Caco-2 (cell line): ENCODE results near the gene VIPR1. TPM values are rescaled to one million over a fixed set of nuclear protein-coding genes. Genes with fewer than 3 reads are reported as not detected.
A peak's percentile ranks its signal among the peaks of the same experiment; 100 is the strongest.

Source experiments
- BruUV-seq: library from RNA; stranded (reverse); fragments of 400-500 nt; replicated peaks from 2 replicates; lab custom pipeline; 2021; lab: Mats Ljungman, UMichigan
- CTCF ChIA-PET: fragments of 300-600 bp; sonication (Branson Sonifier 250); formaldehyde crosslinking; loops from one replicate; lab custom pipeline; 2022; ENCODE audit warnings: antibody characterized with exemption; lab: Charles Lee
- POLR2A ChIA-PET: fragments of 300-600 bp; sonication (Branson Sonifier 250); formaldehyde crosslinking; loops from one replicate; lab custom pipeline; 2022; ENCODE audit warnings: antibody characterized with exemption; lab: Charles Lee
- DNase-seq, 2 experiments: peaks; one replicate each; pipeline versions ENCODE4 v3.0.0 to v3.0.0-alpha.2; 2020 to 2022
- H3K27me3 ChIP-seq: replicated peaks from 2 replicates; pipeline ENCODE4 v1.6.0; 2011; ENCODE audit warnings: low read length; ENCODE audit not compliant: control insufficient read depth, insufficient read depth
- H3K36me3 ChIP-seq: 2 replicates; pipeline ENCODE4 v1.5.1; 2011; ENCODE audit warnings: low read length; ENCODE audit not compliant: control insufficient read depth, insufficient read depth
- H3K4me1 ChIP-seq: fragments of 250-450 bp; sonication (Bioruptor Pico); 2 replicates; pipeline ENCODE4 v1.5.1; 2020; ENCODE audit warnings: mild to moderate bottlenecking
- H3K4me3 ChIP-seq: 2 replicates; pipeline ENCODE4 v1.5.1; 2011; ENCODE audit warnings: low read depth, mild to moderate bottlenecking, control low read depth, low read length
- H3K9me3 ChIP-seq: fragments of 250-450 bp; sonication (Bioruptor Pico); 2 replicates; pipeline ENCODE4 v1.5.1; 2020; ENCODE audit warnings: mild to moderate bottlenecking, moderate library complexity
- H3K27ac Mint-ChIP-seq: one replicate; pipeline ENCODE4 v1.8.0; 2022; ENCODE audit warnings: mixed read lengths; ENCODE audit not compliant: unreplicated experiment
- H3K27me3 Mint-ChIP-seq: one replicate; pipeline ENCODE4 v1.8.0; 2022; ENCODE audit warnings: mixed read lengths; ENCODE audit not compliant: insufficient read depth, unreplicated experiment
- H3K36me3 Mint-ChIP-seq: one replicate; pipeline ENCODE4 v1.8.0; 2022; ENCODE audit warnings: mild to moderate bottlenecking, mixed read lengths; ENCODE audit not compliant: insufficient read depth, unreplicated experiment
- H3K4me1 Mint-ChIP-seq: one replicate; pipeline ENCODE4 v1.8.0; 2022; ENCODE audit warnings: low read depth, mixed read lengths; ENCODE audit not compliant: unreplicated experiment
- H3K4me3 Mint-ChIP-seq: one replicate; pipeline ENCODE4 v1.8.0; 2022; ENCODE audit warnings: mild to moderate bottlenecking, moderate library complexity, mixed read lengths; ENCODE audit not compliant: unreplicated experiment
- H3K9me3 Mint-ChIP-seq: one replicate; pipeline ENCODE4 v1.8.0; 2022; ENCODE audit warnings: mixed read lengths; ENCODE audit not compliant: unreplicated experiment
- intact Hi-C: fragments of 100-400 bp; cut with micrococcal nuclease; formaldehyde crosslinking; loops from one replicate; pipeline ENCODE4 v1.10.0; 2022; ENCODE audit not compliant: unreplicated experiment
- total RNA-seq: library from RNA; stranded (reverse); gene quantifications from 2 replicates; pipeline ENCODE4 v1.2.3, GENCODE V29; 2022
- TF ChIP-seq, protein P1 (sequence below), 2 experiments: fragments of 200-600 bp in 1 of 2; IDR thresholded peaks; 1 replicate in 1 of 2; 2 replicates in 1 of 2; pipeline versions ENCODE4 v1.5.1 to v1.8.0; 2011 to 2022; ENCODE audit warnings: antibody characterized with exemption in 1 of 2, control low read depth in 1 of 2, inconsistent platforms in 1 of 2, low read depth in 1 of 2, low read length in 1 of 2, mild to moderate bottlenecking in 1 of 2, moderate library complexity in 1 of 2; ENCODE audit not compliant: insufficient read depth in 1 of 2, severe bottlenecking in 1 of 2, unreplicated experiment in 1 of 2

The VIPR1 gene
- total RNA-seq, 1 experiment from 2014 or later: 3.8 TPM

DNA sequence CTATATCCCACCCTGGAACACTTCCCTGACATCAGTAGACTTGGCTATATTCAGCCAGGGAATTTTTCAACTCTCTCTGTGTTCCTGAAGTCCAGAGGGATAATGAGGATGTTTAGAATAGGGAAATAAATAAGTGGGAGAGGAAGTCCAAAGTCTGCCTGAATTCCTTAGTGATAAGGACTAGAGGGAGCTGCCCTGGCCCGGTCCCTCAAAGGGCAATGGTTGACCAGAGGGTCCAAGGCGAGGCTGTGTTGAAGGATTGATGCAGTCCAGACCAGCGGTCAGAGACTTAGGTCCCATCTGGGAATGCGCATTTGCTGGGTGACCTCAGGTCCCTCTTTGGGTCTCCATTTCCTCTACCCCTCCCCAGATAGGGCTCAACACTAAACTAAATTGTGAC is 7.9 kb downstream of the VIPR1 start:
- no peak overlapping the region for H3K4me3 ChIP-seq
- intact Hi-C loops: no loop called here
- peaks cover 42% of the 10 kb centered on the region for H3K4me1 ChIP-seq
- H3K27me3 Mint-ChIP-seq: no peaks in the 10 kb centered on the region
- peaks cover 27% of the 10 kb centered on the region for H3K4me1 Mint-ChIP-seq
- H3K36me3 Mint-ChIP-seq: peaks cover 4% of the 10 kb centered on the region
- peak; percentile 55 to 69 for DNase-seq
- BruUV-seq: no TSS peak
- POLR2A ChIA-PET: no interaction called here
- peak overlapping the region; percentile 20 for H3K27ac Mint-ChIP-seq
- H3K36me3 ChIP-seq: no peaks in the 10 kb centered on the region; the same call in 1 of the 2 replicates
- TF ChIP-seq, protein P1, sequence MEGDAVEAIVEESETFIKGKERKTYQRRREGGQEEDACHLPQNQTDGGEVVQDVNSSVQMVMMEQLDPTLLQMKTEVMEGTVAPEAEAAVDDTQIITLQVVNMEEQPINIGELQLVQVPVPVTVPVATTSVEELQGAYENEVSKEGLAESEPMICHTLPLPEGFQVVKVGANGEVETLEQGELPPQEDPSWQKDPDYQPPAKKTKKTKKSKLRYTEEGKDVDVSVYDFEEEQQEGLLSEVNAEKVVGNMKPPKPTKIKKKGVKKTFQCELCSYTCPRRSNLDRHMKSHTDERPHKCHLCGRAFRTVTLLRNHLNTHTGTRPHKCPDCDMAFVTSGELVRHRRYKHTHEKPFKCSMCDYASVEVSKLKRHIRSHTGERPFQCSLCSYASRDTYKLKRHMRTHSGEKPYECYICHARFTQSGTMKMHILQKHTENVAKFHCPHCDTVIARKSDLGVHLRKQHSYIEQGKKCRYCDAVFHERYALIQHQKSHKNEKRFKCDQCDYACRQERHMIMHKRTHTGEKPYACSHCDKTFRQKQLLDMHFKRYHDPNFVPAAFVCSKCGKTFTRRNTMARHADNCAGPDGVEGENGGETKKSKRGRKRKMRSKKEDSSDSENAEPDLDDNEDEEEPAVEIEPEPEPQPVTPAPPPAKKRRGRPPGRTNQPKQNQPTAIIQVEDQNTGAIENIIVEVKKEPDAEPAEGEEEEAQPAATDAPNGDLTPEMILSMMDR (IDR thresholded peaks at IDR 0.05; ENCODE audit: insufficient read depth in 1 of 2, low read depth in 1 of 2, low read length in 1 of 2, severe bottlenecking in 1 of 2, unreplicated experiment in 1 of 2): no peak
- CTCF ChIA-PET: interaction anchor here (1.4 to 1.7 kb wide), 3 partner anchors 8 to 30 kb away, joined by 3 to 8 read pairs (median 7); partner anchors contain the start of gene VIPR1
- no peaks in the 10 kb centered on the region for H3K9me3 ChIP-seq
- H3K27me3 ChIP-seq: no peaks in the 10 kb centered on the region
- H3K9me3 Mint-ChIP-seq: no peaks in the 10 kb centered on the region
- no peak overlapping the region for H3K4me3 Mint-ChIP-seq

DNA sequence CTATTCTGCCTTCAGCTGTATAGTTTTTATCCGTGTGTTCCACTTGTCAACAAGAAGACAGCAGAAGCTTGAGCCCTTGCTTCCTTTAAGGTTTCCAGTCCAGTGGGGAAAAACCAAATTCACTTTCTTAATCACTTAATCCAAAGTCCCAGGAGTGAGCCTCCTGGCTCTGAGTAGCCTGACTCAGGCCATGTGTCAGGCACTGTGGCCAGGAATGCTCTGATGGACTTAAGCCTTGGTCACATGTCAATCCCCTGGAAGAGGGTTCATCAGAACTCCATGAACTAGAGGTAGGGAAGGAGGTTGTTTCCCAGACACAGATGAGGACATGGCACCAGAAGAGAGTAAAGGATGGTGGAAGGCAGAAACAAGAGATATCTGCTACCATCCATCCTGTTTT is 8.8 kb downstream of the VIPR1 start:
- no peaks in the 10 kb centered on the region for H3K27me3 Mint-ChIP-seq
- intact Hi-C loops: no loop called here
- H3K36me3 Mint-ChIP-seq: peaks cover 4% of the 10 kb centered on the region
- H3K4me3 ChIP-seq: no peak overlapping the region
- H3K27ac Mint-ChIP-seq: no peak overlapping the region
- H3K9me3 Mint-ChIP-seq: no peaks in the 10 kb centered on the region
- H3K9me3 ChIP-seq: no peaks in the 10 kb centered on the region
- no peak overlapping the region for H3K4me3 Mint-ChIP-seq
- ChIA-PET CTCF (interaction anchor here (1.4 kb wide), 2 partner anchors 9 to 29 kb away, joined by 3 to 7 read pairs; partner anchors contain the start of gene VIPR1), POLR2A (no interaction called here)
- peaks cover 42% of the 10 kb centered on the region for H3K4me1 ChIP-seq
- BruUV-seq: no TSS peak
- H3K36me3 ChIP-seq: no peaks in the 10 kb centered on the region; the same call in 1 of the 2 replicates
- no peaks in the 10 kb centered on the region for H3K27me3 ChIP-seq
- no peak for DNase-seq
- TF ChIP-seq, protein P1 (IDR thresholded peaks at IDR 0.05; ENCODE audit: insufficient read depth in 1 of 2, low read depth in 1 of 2, low read length in 1 of 2, severe bottlenecking in 1 of 2, unreplicated experiment in 1 of 2): no peak
- peaks cover 27% of the 10 kb centered on the region for H3K4me1 Mint-ChIP-seq

DNA sequence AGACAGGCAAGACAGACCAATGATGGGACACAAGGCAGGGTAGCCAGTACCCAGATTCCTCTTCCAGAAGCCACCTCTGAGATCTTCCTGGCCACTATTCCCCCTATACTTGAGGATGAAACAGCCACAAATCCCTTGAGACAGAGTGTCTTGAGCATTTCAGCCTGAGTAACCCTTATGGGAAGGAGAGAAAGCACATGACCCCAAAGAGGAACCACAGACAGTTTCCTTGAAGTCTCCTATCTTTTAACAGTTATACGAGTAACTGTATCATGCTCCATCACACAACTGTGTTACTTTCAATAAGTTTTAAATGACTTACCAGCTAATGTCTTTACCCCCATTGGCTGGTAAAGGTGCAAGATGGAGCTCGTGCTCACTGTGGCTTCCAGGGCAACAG is 9.3 kb downstream of the VIPR1 start:
- no peaks in the 10 kb centered on the region for H3K9me3 ChIP-seq
- CTCF ChIA-PET: no interaction called here
- no peaks in the 10 kb centered on the region; the same call in 1 of the 2 replicates for H3K36me3 ChIP-seq
- Mint-ChIP-seq H3K4me3 (no peak overlapping the region), H3K36me3 (peaks cover 4% of the 10 kb centered on the region), H3K27ac (no peak overlapping the region), H3K27me3 (no peaks in the 10 kb centered on the region), H3K4me1 (peaks cover 27% of the 10 kb centered on the region), H3K9me3 (no peaks in the 10 kb centered on the region)
- no peak for DNase-seq
- peaks cover 41% of the 10 kb centered on the region for H3K4me1 ChIP-seq
- no peaks in the 10 kb centered on the region for H3K27me3 ChIP-seq
- H3K4me3 ChIP-seq: no peak overlapping the region
- no TSS peak for BruUV-seq
- intact Hi-C loops: no loop called here
- TF ChIP-seq, protein P1 (IDR thresholded peaks at IDR 0.05; ENCODE audit: insufficient read depth in 1 of 2, low read depth in 1 of 2, low read length in 1 of 2, severe bottlenecking in 1 of 2, unreplicated experiment in 1 of 2): no peak
- POLR2A ChIA-PET: no interaction called here
